Caco-2 (cell line): Measurements from ENCODE around the gene ANKMY1. TPM values are rescaled to one million over a fixed set of nuclear protein-coding genes. Genes with fewer than 3 reads are reported as not detected.

Source experiments
- BruUV-seq: library from RNA; stranded (reverse); fragments of 400-500 nt; replicated peaks from 2 replicates; lab custom pipeline; 2021; lab: Mats Ljungman, UMichigan
- CTCF ChIA-PET: fragments of 300-600 bp; sonication (Branson Sonifier 250); formaldehyde crosslinking; loops from one replicate; lab custom pipeline; 2022; ENCODE audit warnings: antibody characterized with exemption; lab: Charles Lee
- POLR2A ChIA-PET: fragments of 300-600 bp; sonication (Branson Sonifier 250); formaldehyde crosslinking; loops from one replicate; lab custom pipeline; 2022; ENCODE audit warnings: antibody characterized with exemption; lab: Charles Lee
- DNase-seq, 2 experiments: peaks; one replicate each; pipeline versions ENCODE4 v3.0.0 to v3.0.0-alpha.2; 2020 to 2022
- H3K27me3 ChIP-seq: replicated peaks from 2 replicates; pipeline ENCODE4 v1.6.0; 2011; ENCODE audit warnings: low read length; ENCODE audit not compliant: control insufficient read depth, insufficient read depth
- H3K36me3 ChIP-seq: 2 replicates; pipeline ENCODE4 v1.5.1; 2011; ENCODE audit warnings: low read length; ENCODE audit not compliant: control insufficient read depth, insufficient read depth
- H3K4me1 ChIP-seq: fragments of 250-450 bp; sonication (Bioruptor Pico); 2 replicates; pipeline ENCODE4 v1.5.1; 2020; ENCODE audit warnings: mild to moderate bottlenecking
- H3K4me3 ChIP-seq: 2 replicates; pipeline ENCODE4 v1.5.1; 2011; ENCODE audit warnings: low read depth, mild to moderate bottlenecking, control low read depth, low read length
- H3K9me3 ChIP-seq: fragments of 250-450 bp; sonication (Bioruptor Pico); 2 replicates; pipeline ENCODE4 v1.5.1; 2020; ENCODE audit warnings: mild to moderate bottlenecking, moderate library complexity
- H3K27ac Mint-ChIP-seq: one replicate; pipeline ENCODE4 v1.8.0; 2022; ENCODE audit warnings: mixed read lengths; ENCODE audit not compliant: unreplicated experiment
- H3K27me3 Mint-ChIP-seq: one replicate; pipeline ENCODE4 v1.8.0; 2022; ENCODE audit warnings: mixed read lengths; ENCODE audit not compliant: insufficient read depth, unreplicated experiment
- H3K36me3 Mint-ChIP-seq: one replicate; pipeline ENCODE4 v1.8.0; 2022; ENCODE audit warnings: mild to moderate bottlenecking, mixed read lengths; ENCODE audit not compliant: insufficient read depth, unreplicated experiment
- H3K4me1 Mint-ChIP-seq: one replicate; pipeline ENCODE4 v1.8.0; 2022; ENCODE audit warnings: low read depth, mixed read lengths; ENCODE audit not compliant: unreplicated experiment
- H3K4me3 Mint-ChIP-seq: one replicate; pipeline ENCODE4 v1.8.0; 2022; ENCODE audit warnings: mild to moderate bottlenecking, moderate library complexity, mixed read lengths; ENCODE audit not compliant: unreplicated experiment
- H3K9me3 Mint-ChIP-seq: one replicate; pipeline ENCODE4 v1.8.0; 2022; ENCODE audit warnings: mixed read lengths; ENCODE audit not compliant: unreplicated experiment
- intact Hi-C: fragments of 100-400 bp; cut with micrococcal nuclease; formaldehyde crosslinking; loops from one replicate; pipeline ENCODE4 v1.10.0; 2022; ENCODE audit not compliant: unreplicated experiment
- total RNA-seq: library from RNA; stranded (reverse); gene quantifications from 2 replicates; pipeline ENCODE4 v1.2.3, GENCODE V29; 2022
- TF ChIP-seq, protein P1 (sequence below), 2 experiments: fragments of 200-600 bp in 1 of 2; IDR thresholded peaks; 1 replicate in 1 of 2; 2 replicates in 1 of 2; pipeline versions ENCODE4 v1.5.1 to v1.8.0; 2011 to 2022; ENCODE audit warnings: antibody characterized with exemption in 1 of 2, control low read depth in 1 of 2, inconsistent platforms in 1 of 2, low read depth in 1 of 2, low read length in 1 of 2, mild to moderate bottlenecking in 1 of 2, moderate library complexity in 1 of 2; ENCODE audit not compliant: insufficient read depth in 1 of 2, severe bottlenecking in 1 of 2, unreplicated experiment in 1 of 2

ANKMY1 gene
- total RNA-seq, 1 experiment from 2014 or later: 12.2 TPM

- H3K36me3 Mint-ChIP-seq: peaks cover 26% of the 10 kb centered on the region
- H3K27me3 Mint-ChIP-seq: no peaks in the 10 kb centered on the region
- H3K27ac Mint-ChIP-seq: no peak overlapping the region
- intact Hi-C loops: no loop called here
- H3K9me3 Mint-ChIP-seq: peaks cover 38% of the 10 kb centered on the region
- no peak overlapping the region for H3K4me3 Mint-ChIP-seq
- no peaks in the 10 kb centered on the region for H3K4me1 Mint-ChIP-seq
- TF ChIP-seq, protein P1, sequence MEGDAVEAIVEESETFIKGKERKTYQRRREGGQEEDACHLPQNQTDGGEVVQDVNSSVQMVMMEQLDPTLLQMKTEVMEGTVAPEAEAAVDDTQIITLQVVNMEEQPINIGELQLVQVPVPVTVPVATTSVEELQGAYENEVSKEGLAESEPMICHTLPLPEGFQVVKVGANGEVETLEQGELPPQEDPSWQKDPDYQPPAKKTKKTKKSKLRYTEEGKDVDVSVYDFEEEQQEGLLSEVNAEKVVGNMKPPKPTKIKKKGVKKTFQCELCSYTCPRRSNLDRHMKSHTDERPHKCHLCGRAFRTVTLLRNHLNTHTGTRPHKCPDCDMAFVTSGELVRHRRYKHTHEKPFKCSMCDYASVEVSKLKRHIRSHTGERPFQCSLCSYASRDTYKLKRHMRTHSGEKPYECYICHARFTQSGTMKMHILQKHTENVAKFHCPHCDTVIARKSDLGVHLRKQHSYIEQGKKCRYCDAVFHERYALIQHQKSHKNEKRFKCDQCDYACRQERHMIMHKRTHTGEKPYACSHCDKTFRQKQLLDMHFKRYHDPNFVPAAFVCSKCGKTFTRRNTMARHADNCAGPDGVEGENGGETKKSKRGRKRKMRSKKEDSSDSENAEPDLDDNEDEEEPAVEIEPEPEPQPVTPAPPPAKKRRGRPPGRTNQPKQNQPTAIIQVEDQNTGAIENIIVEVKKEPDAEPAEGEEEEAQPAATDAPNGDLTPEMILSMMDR (IDR thresholded peaks at IDR 0.05; ENCODE audit: insufficient read depth in 1 of 2, low read depth in 1 of 2, low read length in 1 of 2, severe bottlenecking in 1 of 2, unreplicated experiment in 1 of 2): no peak
- Histone ChIP-seq H3K9me3 (peaks cover 13% of the 10 kb centered on the region), H3K4me1 (no peaks in the 10 kb centered on the region), H3K36me3 (peaks cover 3% of the 10 kb centered on the region), H3K27me3 (no peaks in the 10 kb centered on the region), H3K4me3 (no peak overlapping the region)
- ChIA-PET POLR2A (no interaction called here), CTCF (no interaction called here)
- DNase-seq: no peak
- BruUV-seq: no TSS peak
Observed at GRCh38 chr2:240527153-240527750, 30.5 kb downstream of the ANKMY1 start.

- DNase-seq: no peak
- H3K4me3 ChIP-seq: no peak overlapping the region
- H3K27me3 ChIP-seq: no peaks in the 10 kb centered on the region
- peaks cover 31% of the 10 kb centered on the region for H3K9me3 Mint-ChIP-seq
- no TSS peak for BruUV-seq
- intact Hi-C loops: no loop called here
- no peak overlapping the region for H3K27ac Mint-ChIP-seq
- TF ChIP-seq, protein P1 (IDR thresholded peaks at IDR 0.05; ENCODE audit: insufficient read depth in 1 of 2, low read depth in 1 of 2, low read length in 1 of 2, severe bottlenecking in 1 of 2, unreplicated experiment in 1 of 2): no peak
- H3K4me1 Mint-ChIP-seq: no peaks in the 10 kb centered on the region
- peaks cover 3% of the 10 kb centered on the region for H3K36me3 ChIP-seq
- no peaks in the 10 kb centered on the region for H3K4me1 ChIP-seq
- POLR2A ChIA-PET: no interaction called here
- no peak overlapping the region for H3K4me3 Mint-ChIP-seq
- CTCF ChIA-PET: no interaction called here
- H3K9me3 ChIP-seq: peaks cover 6% of the 10 kb centered on the region; the same call in 1 of the 2 replicates
- H3K36me3 Mint-ChIP-seq: peaks cover 26% of the 10 kb centered on the region
- H3K27me3 Mint-ChIP-seq: no peaks in the 10 kb centered on the region
Observed at GRCh38 chr2:240526521-240526920, 31.3 kb downstream of the ANKMY1 start.

- BruUV-seq: no TSS peak
Observed at GRCh38 chr2:240525802-240526201, 32.0 kb downstream of the ANKMY1 start.

More at GRCh38 chr2:240525802-240526201, 32.0 kb downstream of the ANKMY1 start:
- no peak overlapping the region for H3K27ac Mint-ChIP-seq
- 0 out of 2 replicates have a peak, but pooled peaks cover 3% of the 10 kb centered on the region for H3K9me3 ChIP-seq
- no peaks in the 10 kb centered on the region for H3K27me3 Mint-ChIP-seq
- H3K27me3 ChIP-seq: no peaks in the 10 kb centered on the region
- POLR2A ChIA-PET: no interaction called here
- intact Hi-C loops: no loop called here
- H3K4me1 ChIP-seq: no peaks in the 10 kb centered on the region
- no peaks in the 10 kb centered on the region for H3K4me1 Mint-ChIP-seq
- TF ChIP-seq, protein P1 (IDR thresholded peaks at IDR 0.05; ENCODE audit: insufficient read depth in 1 of 2, low read depth in 1 of 2, low read length in 1 of 2, severe bottlenecking in 1 of 2, unreplicated experiment in 1 of 2): no peak
- H3K9me3 Mint-ChIP-seq: peaks cover 29% of the 10 kb centered on the region
- H3K36me3 ChIP-seq: peaks cover 3% of the 10 kb centered on the region
- H3K4me3 ChIP-seq: no peak overlapping the region
- CTCF ChIA-PET: no interaction called here
- H3K36me3 Mint-ChIP-seq: peaks cover 26% of the 10 kb centered on the region
- no peak overlapping the region for H3K4me3 Mint-ChIP-seq
- no peak for DNase-seq
